ENCODE results near the gene PDE9A. TPM values are rescaled to one million over a fixed set of nuclear protein-coding genes. Genes with fewer than 3 reads are reported as not detected.

PDE9A gene
- total and polyA plus RNA-seq, 2 donors (not counting 3 experiments of a cell fraction or from before 2014, with no cell fraction given) = 0.28 to 2.2 TPM

GRCh38 chr21:42687796-42688195 lies 34.4 kb downstream of the PDE9A start:
- Histone ChIP-seq H3K9me3 (replicated peaks; ENCODE audit: control insufficient read depth, insufficient read depth, low read length) (no peaks in the 10 kb centered on the region), H3K4me2 (ENCODE audit: insufficient read depth, low read length) (no peak overlapping the region), H3K4me3 (replicated peaks in 1 of 3; ENCODE audit: insufficient read depth in 1 of 3, low read depth in 1 of 3, low read length in 3 of 3) (no peak overlapping the region), H2AFZ (ENCODE audit: low read depth, low read length) (no peak overlapping the region), H3K27me3 (ENCODE audit: control insufficient read depth in 2 of 2, insufficient read depth in 2 of 2, low read length in 2 of 2) (no peaks in the 10 kb centered on the region), H3K79me2 (ENCODE audit: control insufficient read depth, insufficient read depth, low read length) (no peaks in the 10 kb centered on the region), H3K4me1 (ENCODE audit: control insufficient read depth, extremely low read depth, insufficient read depth, low read length) (no peaks in the 10 kb centered on the region), H3K36me3 (ENCODE audit: control insufficient read depth in 2 of 2, extremely low read depth in 1 of 2, insufficient read depth in 2 of 2, low read length in 2 of 2) (no peaks in the 10 kb centered on the region), H4K20me1 (replicated peaks; ENCODE audit: control insufficient read depth, extremely low read depth, insufficient read depth, low read length) (no peaks in the 10 kb centered on the region), H3K27ac (ENCODE audit: insufficient read depth, low read depth, low read length) (no peak overlapping the region), H3K9me1 (replicated peaks; ENCODE audit: control insufficient read depth, extremely low read depth, insufficient read depth, low read length) (no peaks in the 10 kb centered on the region), H3K9ac (replicated peaks; ENCODE audit: extremely low read depth, insufficient read depth, low read length) (no peak overlapping the region)
- ChIA-PET CTCF (no interaction called here), POLR2A (no interaction called here)
- intact Hi-C loops (cut with micrococcal nuclease) = no loop called here
- TF ChIP-seq MAX (IDR thresholded peaks at IDR 0.05; ENCODE audit: insufficient read depth, insufficient read length) = no peak
- no peak for TF ChIP-seq CTCF (IDR thresholded peaks at IDR 0.05; ENCODE audit: extremely low read depth in 1 of 2, insufficient read depth in 1 of 2, low read depth in 1 of 2, low read length in 2 of 2)
- no peak for TF ChIP-seq EZH2 (IDR thresholded peaks at IDR 0.05; ENCODE audit: borderline replicate concordance, low read depth, low read length, severe bottlenecking)
- no peak for TF ChIP-seq POLR2A (IDR thresholded peaks at IDR 0.05; ENCODE audit: low read depth, low read length)
- no peak for TF ChIP-seq POLR2AphosphoS5 (IDR thresholded peaks at IDR 0.05; ENCODE audit: insufficient read depth, low read depth, low read length)
- no peak for TF ChIP-seq JUN (IDR thresholded peaks at IDR 0.05; ENCODE audit: borderline replicate concordance, insufficient read depth, insufficient read length, low read depth)
- TF ChIP-seq FOS (IDR thresholded peaks at IDR 0.05; ENCODE audit: borderline replicate concordance, insufficient read depth, low read length) = no peak
- TF ChIP-seq GATA2 (IDR thresholded peaks at IDR 0.05; ENCODE audit: insufficient read depth, insufficient read length, low read depth, low read length) = no peak
- no peak for TF ChIP-seq MYC (IDR thresholded peaks at IDR 0.05; ENCODE audit: low read depth, low read length)
- dilution Hi-C loops (cut with MboI; ENCODE audit: extremely low pct_ligation_motif_present, low sequenced_read_pairs) = no loop called here
- no TSS peak for BruUV-seq (replicated peaks)
- FAIRE-seq = no peak
- DNase-seq (ENCODE audit: low read depth, low spot score) = no peak
